SK-N-DZ (cell line): Measurements from ENCODE around the gene OBP2A.

Source experiments
- DNase-seq: peaks from one replicate; pipeline ENCODE4 v3.0.0-alpha.2; 2015; ENCODE audit warnings: low spot score

The OBP2A gene

GRCh38 chr9:135577256-135577655 is 31.3 kb downstream of the OBP2A start:
- no peak for DNase-seq

- no peak for DNase-seq
These were observed 33.4 kb downstream of the OBP2A start for GRCh38 chr9:135579356-135579755.

- no peak for DNase-seq
These were observed 34.1 kb downstream of the OBP2A start for GRCh38 chr9:135579889-135580660.

GRCh38 chr9:135580664-135581380 is 34.9 kb downstream of the OBP2A start:
- no peak for DNase-seq

- DNase-seq = no peak
These were observed 35.9 kb downstream of the OBP2A start for GRCh38 chr9:135581636-135582426.

- DNase-seq = no peak
These were observed 36.6 kb downstream of the OBP2A start for GRCh38 chr9:135582541-135582940.

- no peak for DNase-seq
These were observed 37.2 kb downstream of the OBP2A start for GRCh38 chr9:135582966-135583687.

GRCh38 chr9:135583688-135584011 is 37.7 kb downstream of the OBP2A start:
- DNase-seq = no peak

GRCh38 chr9:135584371-135584770 is 38.4 kb downstream of the OBP2A start:
- no peak for DNase-seq

GRCh38 chr9:135584934-135585333 is 39.0 kb downstream of the OBP2A start:
- no peak for DNase-seq

- no peak for DNase-seq
These were observed 40.7 kb downstream of the OBP2A start for GRCh38 chr9:135586601-135587109.

- DNase-seq = no peak
These were observed 41.7 kb downstream of the OBP2A start for GRCh38 chr9:135587658-135588057.

- no peak for DNase-seq
These were observed 42.4 kb downstream of the OBP2A start for GRCh38 chr9:135588371-135588770.

- no peak for DNase-seq
These were observed 43.1 kb downstream of the OBP2A start for GRCh38 chr9:135588886-135589595.

GRCh38 chr9:135589596-135590485 is 43.9 kb downstream of the OBP2A start:
- no peak for DNase-seq

- DNase-seq = no peak
These were observed 44.7 kb downstream of the OBP2A start for GRCh38 chr9:135590486-135591079.

GRCh38 chr9:135591506-135592330 is 45.8 kb downstream of the OBP2A start:
- DNase-seq = no peak

GRCh38 chr9:135592331-135592590 is 46.3 kb downstream of the OBP2A start:
- DNase-seq = no peak

- no peak for DNase-seq
These were observed 46.7 kb downstream of the OBP2A start for GRCh38 chr9:135592625-135593024.
